ENCODE measurements around the gene CGN. TPM values are rescaled to one million over a fixed set of nuclear protein-coding genes. Genes with fewer than 3 reads are reported as not detected.
A peak's percentile ranks its signal among the peaks of the same experiment; 100 is the strongest.

The CGN gene, protein sequence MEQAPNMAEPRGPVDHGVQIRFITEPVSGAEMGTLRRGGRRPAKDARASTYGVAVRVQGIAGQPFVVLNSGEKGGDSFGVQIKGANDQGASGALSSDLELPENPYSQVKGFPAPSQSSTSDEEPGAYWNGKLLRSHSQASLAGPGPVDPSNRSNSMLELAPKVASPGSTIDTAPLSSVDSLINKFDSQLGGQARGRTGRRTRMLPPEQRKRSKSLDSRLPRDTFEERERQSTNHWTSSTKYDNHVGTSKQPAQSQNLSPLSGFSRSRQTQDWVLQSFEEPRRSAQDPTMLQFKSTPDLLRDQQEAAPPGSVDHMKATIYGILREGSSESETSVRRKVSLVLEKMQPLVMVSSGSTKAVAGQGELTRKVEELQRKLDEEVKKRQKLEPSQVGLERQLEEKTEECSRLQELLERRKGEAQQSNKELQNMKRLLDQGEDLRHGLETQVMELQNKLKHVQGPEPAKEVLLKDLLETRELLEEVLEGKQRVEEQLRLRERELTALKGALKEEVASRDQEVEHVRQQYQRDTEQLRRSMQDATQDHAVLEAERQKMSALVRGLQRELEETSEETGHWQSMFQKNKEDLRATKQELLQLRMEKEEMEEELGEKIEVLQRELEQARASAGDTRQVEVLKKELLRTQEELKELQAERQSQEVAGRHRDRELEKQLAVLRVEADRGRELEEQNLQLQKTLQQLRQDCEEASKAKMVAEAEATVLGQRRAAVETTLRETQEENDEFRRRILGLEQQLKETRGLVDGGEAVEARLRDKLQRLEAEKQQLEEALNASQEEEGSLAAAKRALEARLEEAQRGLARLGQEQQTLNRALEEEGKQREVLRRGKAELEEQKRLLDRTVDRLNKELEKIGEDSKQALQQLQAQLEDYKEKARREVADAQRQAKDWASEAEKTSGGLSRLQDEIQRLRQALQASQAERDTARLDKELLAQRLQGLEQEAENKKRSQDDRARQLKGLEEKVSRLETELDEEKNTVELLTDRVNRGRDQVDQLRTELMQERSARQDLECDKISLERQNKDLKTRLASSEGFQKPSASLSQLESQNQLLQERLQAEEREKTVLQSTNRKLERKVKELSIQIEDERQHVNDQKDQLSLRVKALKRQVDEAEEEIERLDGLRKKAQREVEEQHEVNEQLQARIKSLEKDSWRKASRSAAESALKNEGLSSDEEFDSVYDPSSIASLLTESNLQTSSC
- total RNA-seq: 0.52 TPM
- long read RNA-seq: 0 reads

GRCh38 chr1:151510957-151511635 lies at the start of gene CGN:
Gene CGN (plus strand): TSS chr1:151511387. CDS start chr1:151518520, 7,133 bp downstream.
- no peaks in the 10 kb centered on the region for H3K9me3 ChIP-seq (replicated peaks)
- H3K4me1 ChIP-seq: peaks cover 25% of the 10 kb centered on the region
- peaks cover 37% of the 10 kb centered on the region for H3K27me3 ChIP-seq (ENCODE audit: low read depth)
- intact Hi-C loops (cut with micrococcal nuclease): loop anchor here (10.0 kb wide), 1 partner anchor 46 kb away; no protein-coding TSS in a partner anchor
- no peaks in the 10 kb centered on the region for H3K36me3 ChIP-seq
- peak; percentile 81 for DNase-seq
- H3K27ac ChIP-seq (replicated peaks): peak within 1 kb of the TSS; percentile 48
- no peak for TF ChIP-seq CTCF (IDR thresholded peaks at IDR 0.05; ENCODE audit: borderline replicate concordance)
- peak within 1 kb of the TSS; percentile 86 for H3K4me3 ChIP-seq

DNA sequence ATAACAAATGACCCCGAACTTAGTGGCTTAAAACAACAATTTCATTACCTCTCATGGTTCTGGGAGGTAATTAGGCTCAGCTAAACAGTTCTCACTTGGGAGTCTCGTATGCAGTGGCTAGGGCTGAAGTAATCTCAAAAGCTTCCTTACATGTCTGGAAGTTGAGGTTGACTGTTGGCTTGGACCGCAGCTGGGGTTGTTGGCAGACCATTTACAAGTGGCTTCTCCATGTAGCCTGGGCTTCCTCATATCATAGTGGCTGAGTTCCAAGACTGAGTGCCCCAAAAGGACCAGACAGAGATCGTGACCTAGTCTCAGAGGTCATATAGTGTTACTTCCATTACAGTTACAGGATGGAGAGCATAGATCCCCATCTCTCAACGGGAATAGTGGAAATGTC lies 49.5 kb upstream of the CGN start:
- Histone ChIP-seq H3K9me3 (replicated peaks) (no peaks in the 10 kb centered on the region), H3K4me1 (peaks cover 19% of the 10 kb centered on the region), H3K36me3 (no peaks in the 10 kb centered on the region), H3K27me3 (ENCODE audit: low read depth) (no peaks in the 10 kb centered on the region), H3K27ac (replicated peaks) (no peak overlapping the region), H3K4me3 (no peak overlapping the region)
- intact Hi-C loops (cut with micrococcal nuclease): loop anchor here (10.0 kb wide), 1 partner anchor 53 kb away; the partner anchor contains the start of gene CGN
- DNase-seq: no peak
- no peak for TF ChIP-seq CTCF (IDR thresholded peaks at IDR 0.05; ENCODE audit: borderline replicate concordance)

- no peaks in the 10 kb centered on the region for H3K9me3 ChIP-seq (replicated peaks)
- TF ChIP-seq CTCF (IDR thresholded peaks at IDR 0.05; ENCODE audit: borderline replicate concordance): no peak
- no peak overlapping the region for H3K27ac ChIP-seq (replicated peaks)
- no peaks in the 10 kb centered on the region for H3K36me3 ChIP-seq
- intact Hi-C loops (cut with micrococcal nuclease): loop anchor here (10.0 kb wide), 1 partner anchor 50 kb away; the partner anchor contains the start of gene CGN
- DNase-seq: no peak
- H3K4me1 ChIP-seq: no peaks in the 10 kb centered on the region
- H3K27me3 ChIP-seq (ENCODE audit: low read depth): no peaks in the 10 kb centered on the region
- H3K4me3 ChIP-seq: no peak overlapping the region
These were observed 46.2 kb upstream of the CGN start for GRCh38 chr1:151465026-151465425.

DNA sequence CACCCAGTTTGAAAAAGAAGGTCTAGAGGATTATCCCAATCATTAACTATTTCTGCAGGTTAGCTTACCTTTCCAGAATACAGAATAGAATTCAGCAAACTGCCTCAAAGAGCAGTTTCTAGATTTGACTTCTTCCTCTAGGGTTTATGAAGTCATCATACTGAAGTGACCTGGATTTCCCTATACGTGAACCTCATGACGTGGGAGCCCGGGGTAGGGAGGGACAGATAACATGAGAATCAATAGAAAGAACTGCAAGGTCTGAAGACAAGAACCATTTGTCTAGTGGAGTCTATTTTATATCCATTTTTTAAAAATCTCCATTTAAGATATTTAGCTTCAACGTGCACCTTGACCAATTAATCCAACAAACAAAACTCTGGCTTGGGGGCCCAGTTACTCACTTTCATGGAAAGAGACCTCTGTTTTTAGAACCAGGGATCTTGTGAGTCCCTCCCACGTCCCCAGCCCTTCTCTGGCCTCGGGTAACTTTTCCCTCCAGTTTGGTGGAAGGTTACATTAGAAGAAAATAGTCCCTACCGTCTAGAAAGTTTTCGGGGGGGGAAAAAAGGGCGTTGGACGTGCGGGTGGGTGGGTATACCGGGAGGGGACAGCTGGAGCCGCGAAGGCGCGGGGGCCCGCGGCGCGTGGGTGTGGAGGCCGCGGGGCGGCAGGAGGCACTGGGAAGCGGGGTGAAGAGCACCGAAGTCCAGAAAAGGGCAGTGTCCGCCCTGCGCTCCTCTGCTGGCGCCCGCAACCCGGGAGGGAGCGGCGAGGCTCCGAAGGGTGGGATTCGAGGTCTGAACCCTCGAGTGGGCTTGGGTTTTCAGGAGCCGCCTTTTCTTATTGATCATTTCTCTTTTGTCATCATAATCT lies 38.1 kb upstream of the CGN start:
- peaks cover 15% of the 10 kb centered on the region for H3K4me1 ChIP-seq
- DNase-seq: peak; percentile 41
- H3K27ac ChIP-seq (replicated peaks): peak overlapping the region; percentile 83
- intact Hi-C loops (cut with micrococcal nuclease): no loop called here
- TF ChIP-seq CTCF (IDR thresholded peaks at IDR 0.05; ENCODE audit: borderline replicate concordance): no peak
- no peaks in the 10 kb centered on the region for H3K27me3 ChIP-seq (ENCODE audit: low read depth)
- H3K9me3 ChIP-seq (replicated peaks): no peaks in the 10 kb centered on the region
- peak overlapping the region; percentile 75 for H3K4me3 ChIP-seq
- no peaks in the 10 kb centered on the region for H3K36me3 ChIP-seq
